Ureter (tissue), 1 donor: ENCODE measurements around the gene ABHD8. TPM values are rescaled to one million over a fixed set of nuclear protein-coding genes. Genes with fewer than 3 reads are reported as not detected.

Experiments
- DNase-seq: peaks from one replicate; pipeline ENCODE4 v3.0.0-alpha.2; 2020; ENCODE audit warnings: low spot score
- total RNA-seq: library from RNA; stranded (reverse); gene quantifications from one replicate; pipeline ENCODE4 v1.2.4, GENCODE V29; 2023
- donor health status: DM: yes; HTN: yes; CAD: no.

ABHD8 gene
- total RNA-seq, 1 donor from 2014 or later, result 6.3 TPM

GRCh38 chr19:17242431-17243208 is 60.6 kb downstream of the ABHD8 start:
- DNase-seq, result no peak

Other genes with a start within 250 kb of the ABHD8 start
- 10.8 TPM for gene HAUS8, start 228.0 kb downstream of the ABHD8 start, total RNA-seq
- 77.3 TPM for gene MYO9B, start 227.6 kb downstream of the ABHD8 start, total RNA-seq
- 20.2 TPM for gene USE1, start 88.1 kb downstream of the ABHD8 start, total RNA-seq
- 21.9 TPM for gene OCEL1, start 77.2 kb downstream of the ABHD8 start, total RNA-seq
- gene NR2F6, start 57.5 kb downstream of the ABHD8 start, total RNA-seq, result 72.1 TPM
- 7.2 TPM for gene USHBP1, start 38.7 kb downstream of the ABHD8 start, total RNA-seq
- gene BABAM1, start 36.0 kb downstream of the ABHD8 start, total RNA-seq, result 67.7 TPM
- gene ANKLE1, start 21.5 kb downstream of the ABHD8 start, total RNA-seq, result 0.23 TPM
- gene MRPL34, start 2.4 kb upstream of the ABHD8 start, total RNA-seq, result 48.5 TPM
- 32.0 TPM for gene DDA1, start 6.1 kb upstream of the ABHD8 start, total RNA-seq
- gene ANO8, start 31.4 kb upstream of the ABHD8 start, total RNA-seq, result 7.9 TPM
- gene GTPBP3, start 34.1 kb upstream of the ABHD8 start, total RNA-seq, result 30.3 TPM
- gene PLVAP, start 73.9 kb upstream of the ABHD8 start, total RNA-seq, result 159 TPM
- 0.86 TPM for gene CCDC194, start 90.8 kb upstream of the ABHD8 start, total RNA-seq
- 45.8 TPM for gene BST2, start 102.2 kb upstream of the ABHD8 start, total RNA-seq
- gene MVB12A, start 116.6 kb upstream of the ABHD8 start, total RNA-seq, result 33.0 TPM
- gene TMEM221, start 145.2 kb upstream of the ABHD8 start, total RNA-seq, result 0.31 TPM
- not detected for gene NXNL1, start 157.5 kb upstream of the ABHD8 start, total RNA-seq
- 17.1 TPM for gene SLC27A1, start 167.1 kb upstream of the ABHD8 start, total RNA-seq
- gene PGLS, start 208.2 kb upstream of the ABHD8 start, total RNA-seq, result 91.7 TPM